ENCODE results near the gene IPO9. TPM values are rescaled to one million over a fixed set of nuclear protein-coding genes. Genes with fewer than 3 reads are reported as not detected.

Gene IPO9
- total RNA-seq, 1 donor from 2014 or later = 20.8 TPM

DNA sequence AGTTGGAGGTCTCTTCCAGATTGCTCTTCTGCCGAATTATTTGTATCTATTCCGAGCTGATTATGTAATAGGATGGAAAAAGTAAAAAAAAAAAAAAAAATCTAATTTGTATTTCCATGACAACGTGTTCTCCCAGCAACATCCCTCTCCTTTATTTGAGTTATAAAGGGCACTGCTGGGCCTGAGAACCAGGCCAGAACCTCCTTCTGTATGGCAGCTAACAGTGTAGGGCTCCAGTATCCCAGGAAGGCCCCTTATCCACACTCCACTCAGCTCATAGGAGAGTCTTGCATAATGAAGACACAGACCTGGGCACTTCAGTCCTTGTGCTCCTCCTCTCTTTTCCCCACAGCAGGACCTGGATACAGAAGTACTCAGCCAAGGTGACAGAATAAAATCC lies 3.7 kb upstream of the IPO9 start:
- DNase-seq (ENCODE audit: low read depth) = no peak
- no peaks in the 10 kb centered on the region for H3K36me3 ChIP-seq (ENCODE audit: control insufficient read depth, insufficient read depth, low read length)

DNA sequence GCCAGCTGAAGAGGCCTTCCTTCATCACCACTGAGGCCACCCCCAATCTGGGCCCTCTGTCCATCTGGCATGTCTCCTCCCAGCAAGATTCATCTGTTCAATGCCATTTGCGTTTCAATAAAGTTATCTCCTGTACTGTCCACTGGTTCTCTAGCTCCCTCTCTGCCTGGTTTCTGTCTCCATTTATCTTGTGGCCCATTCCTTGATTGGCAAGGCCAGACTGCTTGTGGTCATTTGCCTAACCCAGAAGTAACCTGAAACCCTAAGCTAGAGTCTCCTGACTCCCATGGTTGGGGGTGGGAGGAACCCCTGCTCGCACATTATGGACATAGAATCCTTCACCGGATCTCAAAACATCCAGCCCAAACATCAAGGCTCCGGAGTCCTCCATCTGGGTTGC lies 2.1 kb upstream of the IPO9 start:
- Histone ChIP-seq H3K27me3 (ENCODE audit: control insufficient read depth, insufficient read depth, low read length) (no peaks in the 10 kb centered on the region), H3K4me3 (ENCODE audit: low read depth, low read length) (no peak overlapping the region), H3K36me3 (ENCODE audit: control insufficient read depth, insufficient read depth, low read length) (no peaks in the 10 kb centered on the region)
- TF ChIP-seq, protein P1, sequence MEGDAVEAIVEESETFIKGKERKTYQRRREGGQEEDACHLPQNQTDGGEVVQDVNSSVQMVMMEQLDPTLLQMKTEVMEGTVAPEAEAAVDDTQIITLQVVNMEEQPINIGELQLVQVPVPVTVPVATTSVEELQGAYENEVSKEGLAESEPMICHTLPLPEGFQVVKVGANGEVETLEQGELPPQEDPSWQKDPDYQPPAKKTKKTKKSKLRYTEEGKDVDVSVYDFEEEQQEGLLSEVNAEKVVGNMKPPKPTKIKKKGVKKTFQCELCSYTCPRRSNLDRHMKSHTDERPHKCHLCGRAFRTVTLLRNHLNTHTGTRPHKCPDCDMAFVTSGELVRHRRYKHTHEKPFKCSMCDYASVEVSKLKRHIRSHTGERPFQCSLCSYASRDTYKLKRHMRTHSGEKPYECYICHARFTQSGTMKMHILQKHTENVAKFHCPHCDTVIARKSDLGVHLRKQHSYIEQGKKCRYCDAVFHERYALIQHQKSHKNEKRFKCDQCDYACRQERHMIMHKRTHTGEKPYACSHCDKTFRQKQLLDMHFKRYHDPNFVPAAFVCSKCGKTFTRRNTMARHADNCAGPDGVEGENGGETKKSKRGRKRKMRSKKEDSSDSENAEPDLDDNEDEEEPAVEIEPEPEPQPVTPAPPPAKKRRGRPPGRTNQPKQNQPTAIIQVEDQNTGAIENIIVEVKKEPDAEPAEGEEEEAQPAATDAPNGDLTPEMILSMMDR (IDR thresholded peaks at IDR 0.05; ENCODE audit: insufficient read depth, low read length, poor library complexity, severe bottlenecking) = no peak
- DNase-seq (ENCODE audit: low read depth) = no peak

More for the DNA sequence above, 3.7 kb upstream of the IPO9 start:
- TF ChIP-seq, protein P1 (IDR thresholded peaks at IDR 0.05; ENCODE audit: insufficient read depth, low read length, poor library complexity, severe bottlenecking) = no peak
- Histone ChIP-seq H3K4me3 (ENCODE audit: low read depth, low read length) (no peak overlapping the region), H3K27me3 (ENCODE audit: control insufficient read depth, insufficient read depth, low read length) (no peaks in the 10 kb centered on the region)

DNA sequence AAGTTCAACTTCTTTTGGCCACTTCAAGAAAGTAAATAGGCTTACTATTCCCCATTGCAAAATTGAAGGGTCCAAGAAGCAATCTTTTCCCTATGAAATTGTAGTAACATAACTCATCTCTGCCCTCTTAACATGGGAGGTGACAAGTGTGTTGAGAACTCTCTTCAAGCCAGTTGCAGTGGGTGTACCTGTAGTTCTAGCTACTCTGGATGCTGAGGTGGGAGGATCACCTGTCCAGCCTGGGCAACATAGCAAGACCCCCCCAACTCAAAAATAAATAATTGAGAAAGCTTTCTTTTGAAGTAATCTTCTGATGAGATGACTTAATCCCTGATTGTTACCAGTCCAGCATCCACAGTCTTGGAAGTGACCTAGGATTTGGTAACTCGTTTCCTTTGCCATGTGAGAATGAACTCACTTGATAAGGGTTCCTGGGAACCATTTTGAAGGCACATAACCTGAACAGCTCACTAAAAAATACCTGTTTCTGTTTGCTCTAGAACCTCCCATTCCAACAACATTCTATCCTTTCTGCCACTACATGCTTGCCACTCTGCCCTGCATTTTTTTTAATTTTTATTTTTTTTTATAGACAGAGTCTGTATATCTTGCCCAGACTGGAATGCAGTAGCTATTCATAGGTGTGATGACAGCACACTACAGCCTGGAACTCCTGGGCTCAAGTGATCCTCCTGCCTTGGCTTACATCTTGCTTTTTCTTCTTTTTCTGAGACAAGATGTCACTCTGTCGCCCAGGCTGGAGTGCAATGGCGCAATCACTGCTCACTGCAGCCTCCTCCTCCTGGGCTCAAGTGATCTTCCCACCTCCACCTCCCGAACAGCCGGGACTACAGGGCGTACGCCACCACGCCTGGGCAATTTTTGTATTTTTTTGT lies 1.4 kb upstream of the IPO9 start:
- H3K4me3 ChIP-seq (ENCODE audit: low read depth, low read length) = no peak overlapping the region
- no peak for DNase-seq (ENCODE audit: low read depth)
- TF ChIP-seq, protein P1 (IDR thresholded peaks at IDR 0.05; ENCODE audit: insufficient read depth, low read length, poor library complexity, severe bottlenecking) = no peak
- H3K27me3 ChIP-seq (ENCODE audit: control insufficient read depth, insufficient read depth, low read length) = no peaks in the 10 kb centered on the region
- H3K36me3 ChIP-seq (ENCODE audit: control insufficient read depth, insufficient read depth, low read length) = no peaks in the 10 kb centered on the region

DNA sequence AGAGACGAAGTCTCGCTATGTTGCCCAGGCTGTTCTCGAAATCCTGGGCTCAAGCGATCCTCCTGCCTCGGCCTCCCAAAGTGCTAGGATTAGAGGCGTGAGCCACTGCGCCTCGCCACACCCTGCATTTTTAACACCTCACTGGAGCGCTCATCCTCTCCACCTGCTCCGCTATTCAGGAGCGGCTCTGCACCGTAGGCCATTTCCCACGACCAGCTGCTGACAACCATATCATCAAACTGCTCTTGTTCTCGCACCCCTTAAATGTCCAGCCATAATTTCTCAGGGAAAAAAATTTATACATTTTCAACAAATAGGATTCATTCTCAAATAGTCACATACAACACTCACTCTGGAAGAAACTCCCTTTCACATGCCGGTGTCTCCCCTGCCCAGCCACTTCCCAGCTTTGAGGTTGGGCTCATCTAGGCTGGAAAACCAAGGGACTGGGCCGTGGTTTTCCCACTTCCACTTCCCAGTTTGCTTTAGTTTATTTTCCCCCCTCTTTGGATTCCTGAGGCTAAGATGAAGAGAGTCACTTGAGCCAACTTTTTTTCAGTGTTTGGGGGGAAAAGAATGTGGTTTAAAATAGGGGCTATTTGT lies 639 bp upstream of the IPO9 start:
- Histone ChIP-seq H3K4me3 (ENCODE audit: low read depth, low read length) (no peak overlapping the region), H3K27me3 (ENCODE audit: control insufficient read depth, insufficient read depth, low read length) (no peaks in the 10 kb centered on the region), H3K36me3 (ENCODE audit: control insufficient read depth, insufficient read depth, low read length) (no peaks in the 10 kb centered on the region)
- TF ChIP-seq, protein P1 (IDR thresholded peaks at IDR 0.05; ENCODE audit: insufficient read depth, low read length, poor library complexity, severe bottlenecking) = no peak
- no peak for DNase-seq (ENCODE audit: low read depth)

DNA sequence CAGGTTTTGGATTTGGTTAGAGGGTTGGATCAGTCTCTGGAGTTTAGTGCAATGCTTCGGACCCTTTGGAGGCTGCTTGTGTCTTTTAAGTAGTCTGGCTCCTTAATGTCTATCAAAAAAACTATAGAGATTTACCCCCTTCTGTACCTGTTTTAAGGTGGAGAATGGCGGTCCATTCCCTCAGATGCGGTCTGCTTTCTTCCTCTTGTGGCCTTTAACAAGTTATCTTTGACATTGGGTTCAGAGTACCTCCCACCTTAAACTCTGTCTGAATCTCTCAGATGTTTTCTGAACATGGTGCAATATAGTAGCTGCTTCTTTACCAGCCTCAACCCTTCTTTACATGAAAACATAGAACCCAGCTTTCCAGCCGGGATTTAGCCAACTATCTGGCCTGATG lies 2.4 kb downstream of the IPO9 start:
- Histone ChIP-seq H3K36me3 (ENCODE audit: control insufficient read depth, insufficient read depth, low read length) (no peaks in the 10 kb centered on the region), H3K27me3 (ENCODE audit: control insufficient read depth, insufficient read depth, low read length) (no peaks in the 10 kb centered on the region), H3K4me3 (ENCODE audit: low read depth, low read length) (no peak overlapping the region)
- TF ChIP-seq, protein P1 (IDR thresholded peaks at IDR 0.05; ENCODE audit: insufficient read depth, low read length, poor library complexity, severe bottlenecking) = no peak
- no peak for DNase-seq (ENCODE audit: low read depth)
